Measurements from ENCODE around the gene SLX4.

SLX4 gene

DNA sequence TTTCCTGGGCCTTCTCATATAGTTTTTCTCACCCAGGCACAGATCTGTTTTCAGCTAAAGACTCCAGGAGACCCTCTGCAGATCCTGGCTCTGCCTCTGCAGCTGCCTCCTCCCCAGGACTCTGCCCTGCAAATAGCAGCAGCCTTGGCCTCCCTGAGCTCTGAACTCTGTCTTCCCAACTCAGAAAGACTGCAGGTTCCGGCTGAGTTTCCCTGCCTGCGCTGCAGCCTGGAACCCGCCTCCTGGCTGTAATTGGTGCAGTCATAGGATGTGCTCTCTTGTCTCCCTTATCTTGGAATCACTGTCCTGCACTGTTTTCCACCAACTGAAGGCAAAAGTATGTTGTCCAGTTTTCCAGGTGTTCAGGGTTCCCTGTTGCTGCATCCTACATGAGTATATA, 28.8 kb upstream of the SLX4 start:
- TF ChIP-seq, protein P1, sequence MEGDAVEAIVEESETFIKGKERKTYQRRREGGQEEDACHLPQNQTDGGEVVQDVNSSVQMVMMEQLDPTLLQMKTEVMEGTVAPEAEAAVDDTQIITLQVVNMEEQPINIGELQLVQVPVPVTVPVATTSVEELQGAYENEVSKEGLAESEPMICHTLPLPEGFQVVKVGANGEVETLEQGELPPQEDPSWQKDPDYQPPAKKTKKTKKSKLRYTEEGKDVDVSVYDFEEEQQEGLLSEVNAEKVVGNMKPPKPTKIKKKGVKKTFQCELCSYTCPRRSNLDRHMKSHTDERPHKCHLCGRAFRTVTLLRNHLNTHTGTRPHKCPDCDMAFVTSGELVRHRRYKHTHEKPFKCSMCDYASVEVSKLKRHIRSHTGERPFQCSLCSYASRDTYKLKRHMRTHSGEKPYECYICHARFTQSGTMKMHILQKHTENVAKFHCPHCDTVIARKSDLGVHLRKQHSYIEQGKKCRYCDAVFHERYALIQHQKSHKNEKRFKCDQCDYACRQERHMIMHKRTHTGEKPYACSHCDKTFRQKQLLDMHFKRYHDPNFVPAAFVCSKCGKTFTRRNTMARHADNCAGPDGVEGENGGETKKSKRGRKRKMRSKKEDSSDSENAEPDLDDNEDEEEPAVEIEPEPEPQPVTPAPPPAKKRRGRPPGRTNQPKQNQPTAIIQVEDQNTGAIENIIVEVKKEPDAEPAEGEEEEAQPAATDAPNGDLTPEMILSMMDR (IDR thresholded peaks at IDR 0.05; ENCODE audit: low read depth, low read length) = no peak
- H3K4me3 ChIP-seq (ENCODE audit: low read depth, low read length) = no peak overlapping the region

DNA sequence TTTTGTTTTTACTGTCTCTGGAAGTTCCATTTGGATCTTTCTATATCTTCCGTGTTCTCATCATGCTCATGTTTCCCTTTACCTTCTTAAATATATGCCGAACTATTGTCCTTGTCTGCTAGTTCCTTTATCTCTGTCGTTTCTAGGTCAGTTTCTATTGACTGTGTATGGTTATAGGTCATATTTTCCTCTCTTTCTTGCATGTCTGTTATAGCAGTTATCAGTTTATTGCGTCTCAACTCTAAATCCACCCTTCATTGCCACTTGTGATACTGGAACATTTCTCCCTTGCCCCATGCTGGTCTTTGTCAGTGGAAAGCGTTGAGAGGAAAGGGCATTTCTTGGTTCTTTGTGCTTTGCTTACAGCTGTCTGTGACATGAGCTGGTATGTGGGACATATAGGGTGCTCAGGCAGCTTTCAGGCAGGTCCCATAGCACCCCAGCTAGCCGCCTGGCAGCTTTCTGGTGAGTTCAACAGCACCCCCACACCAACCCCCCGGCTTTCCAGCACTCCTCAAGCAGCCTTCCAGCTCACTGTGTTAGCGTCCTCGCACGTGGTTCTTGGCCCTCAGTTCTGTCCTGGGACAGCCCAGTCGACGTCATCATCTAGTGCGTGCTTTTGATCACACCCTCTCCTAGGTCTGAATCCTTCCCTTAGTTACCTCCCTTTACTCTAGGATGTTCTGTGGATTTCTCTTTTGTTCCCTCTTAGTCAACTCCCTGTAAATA, 27.7 kb upstream of the SLX4 start:
- TF ChIP-seq, protein P1 (IDR thresholded peaks at IDR 0.05; ENCODE audit: low read depth, low read length) = no peak
- no peak overlapping the region for H3K4me3 ChIP-seq (ENCODE audit: low read depth, low read length)

DNA sequence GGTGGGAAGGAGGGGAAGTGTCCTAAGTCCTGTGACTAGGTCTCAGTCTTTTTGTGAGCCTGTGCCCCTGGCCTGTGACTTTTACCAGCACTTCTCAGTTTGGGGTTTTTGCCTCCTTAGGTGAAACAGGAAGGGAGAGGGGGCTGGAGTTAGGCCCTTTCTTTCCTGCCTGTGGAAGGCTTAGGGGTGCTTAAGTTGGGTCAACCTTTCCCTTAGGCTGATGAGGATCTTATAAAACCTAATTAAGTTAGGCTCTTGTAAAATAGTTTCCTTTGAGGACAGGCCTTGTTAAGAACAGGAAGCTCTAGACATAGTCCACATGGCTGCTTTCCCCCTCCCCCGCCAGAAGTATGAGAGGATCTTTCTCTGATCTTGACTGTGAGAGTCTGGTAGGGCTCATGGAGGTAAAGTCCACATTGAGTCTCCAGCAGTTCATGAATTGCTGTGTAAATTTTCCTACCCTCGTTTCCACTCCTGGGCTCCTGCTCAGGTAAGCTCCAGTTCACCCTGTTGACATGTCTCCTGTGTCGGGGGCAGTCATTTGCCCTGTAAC, 26.0 kb upstream of the SLX4 start:
- TF ChIP-seq, protein P1 (IDR thresholded peaks at IDR 0.05; ENCODE audit: low read depth, low read length) = no peak
- no peak overlapping the region for H3K4me3 ChIP-seq (ENCODE audit: low read depth, low read length)

DNA sequence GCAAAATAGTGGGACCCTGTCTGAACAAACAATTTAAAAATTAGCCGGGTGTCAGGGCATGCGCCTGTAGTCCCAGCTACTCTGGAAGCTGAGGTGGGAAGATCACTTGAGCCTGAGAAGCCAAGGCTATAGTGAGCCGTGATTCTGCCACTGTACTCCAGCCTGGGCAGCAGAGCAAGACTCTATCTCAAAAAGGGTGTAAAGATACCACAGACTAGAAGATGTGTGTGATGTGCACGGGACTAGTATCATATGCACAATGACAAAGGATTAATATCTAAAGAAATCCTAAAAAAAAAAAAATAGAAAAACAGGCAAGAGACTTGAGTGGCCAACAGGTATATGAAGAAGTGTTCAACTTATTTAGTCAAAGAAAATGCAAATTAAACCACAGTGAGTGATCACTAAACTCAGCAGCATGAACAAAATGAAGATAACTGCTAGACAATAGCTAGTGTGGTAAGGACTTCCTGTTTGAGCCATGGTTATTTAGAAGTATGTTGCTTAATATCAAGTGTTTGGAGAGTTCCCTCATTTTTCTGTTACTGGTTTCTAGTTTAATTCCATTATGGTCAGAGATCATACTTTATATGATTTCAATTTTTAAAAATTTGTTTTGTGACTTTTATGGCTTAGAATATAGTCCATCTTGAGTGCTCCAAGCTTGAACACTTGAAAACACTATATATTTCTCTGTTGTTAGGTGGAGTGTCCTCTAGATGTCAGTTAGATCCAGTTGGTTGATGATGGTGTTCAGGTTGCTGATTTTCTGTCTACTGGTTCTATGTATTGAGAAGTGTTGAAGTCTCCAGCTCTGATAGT, 14.7 kb upstream of the SLX4 start:
- H3K4me3 ChIP-seq (ENCODE audit: low read depth, low read length) = no peak overlapping the region
- TF ChIP-seq, protein P1 (IDR thresholded peaks at IDR 0.05; ENCODE audit: low read depth, low read length) = no peak

DNA sequence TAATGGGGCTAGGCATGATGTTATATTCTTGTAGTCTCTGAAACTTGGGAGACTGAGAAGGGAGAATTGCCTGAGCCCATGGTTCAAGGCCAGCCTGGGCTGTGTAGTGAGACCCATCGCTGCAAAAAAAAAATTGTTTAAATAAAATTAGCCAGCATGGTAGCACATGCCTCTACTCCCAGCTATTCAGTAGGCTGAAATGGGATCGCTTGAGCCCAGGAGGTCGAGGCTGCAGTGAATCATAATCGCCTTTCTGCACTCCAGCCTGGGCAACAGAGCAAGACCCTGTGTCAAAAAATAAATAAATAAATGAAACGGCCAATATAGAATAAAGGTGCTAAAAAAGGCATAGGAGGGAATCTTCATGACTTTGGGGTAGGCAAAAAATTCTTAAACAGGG, 13.9 kb upstream of the SLX4 start:
- TF ChIP-seq, protein P1 (IDR thresholded peaks at IDR 0.05; ENCODE audit: low read depth, low read length) = no peak
- no peak overlapping the region for H3K4me3 ChIP-seq (ENCODE audit: low read depth, low read length)

DNA sequence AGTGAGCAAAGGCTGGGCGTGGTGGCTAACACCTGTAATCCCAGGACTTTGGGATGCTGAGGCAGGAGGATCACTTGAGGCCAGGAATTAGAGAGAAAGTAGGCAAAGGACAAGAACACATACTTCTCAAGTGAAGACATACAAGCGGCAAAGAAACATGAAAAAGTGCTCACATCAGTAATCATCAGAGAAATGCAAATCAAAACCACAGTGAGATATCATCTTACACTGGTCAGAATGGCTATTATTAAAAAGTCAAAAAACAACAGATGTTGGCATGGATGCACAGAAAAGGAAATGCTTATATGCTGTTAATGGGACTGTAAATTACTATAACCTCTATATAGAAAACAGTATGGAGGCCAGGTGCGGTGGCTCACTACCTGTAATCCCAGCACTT, 12.2 kb upstream of the SLX4 start:
- no peak overlapping the region for H3K4me3 ChIP-seq (ENCODE audit: low read depth, low read length)

More for the DNA sequence above, 12.2 kb upstream of the SLX4 start:
- TF ChIP-seq, protein P1 (IDR thresholded peaks at IDR 0.05; ENCODE audit: low read depth, low read length) = no peak

Measured in WI38 (cell line).